Heart right ventricle (tissue), 16 donors: ENCODE data around the gene NDUFC2. TPM values are rescaled to one million over a fixed set of nuclear protein-coding genes. Genes with fewer than 3 reads are reported as not detected.
A peak's percentile ranks its signal among the peaks of the same experiment; 100 is the strongest.

Source experiments
- ATAC-seq, 8 donors: fragments of 200-7000 bp; cut with Tn5 transposase; one replicate each; pipeline ENCODE4 v1.9.1; 2020; ENCODE audit warnings: mild to moderate bottlenecking in 8 of 8, moderate library complexity in 8 of 8, moderate number of reproducible peaks in 1 of 8
- DNase-seq, 2 donors: peaks; one replicate each; pipeline ENCODE4 v3.0.0-alpha.2; 2020
- H3K27ac ChIP-seq, 10 donors: fragments of 200-600 bp; sonication (generic) in 2 of 10; one replicate each; pipeline versions ENCODE4 v1.5.0 to v1.8.0; 2020 to 2022; ENCODE audit warnings: mild to moderate bottlenecking in 3 of 10
- H3K27me3 ChIP-seq, 7 donors: fragments of 200-600 bp; one replicate each; pipeline ENCODE4 v1.8.0; 2021 to 2022; ENCODE audit warnings: mild to moderate bottlenecking in 2 of 7
- H3K36me3 ChIP-seq, 9 donors: fragments of 200-600 bp; sonication (generic) in 1 of 9; one replicate each; pipeline versions ENCODE4 v1.5.0 to v1.8.0; 2020 to 2022; ENCODE audit warnings: mild to moderate bottlenecking in 2 of 9
- H3K4me1 ChIP-seq, 9 donors: fragments of 200-600 bp; sonication (generic) in 1 of 9; one replicate each; pipeline versions ENCODE4 v1.5.0 to v1.8.0; 2020 to 2022; ENCODE audit warnings: mild to moderate bottlenecking in 4 of 9
- H3K4me3 ChIP-seq, 10 donors: fragments of 200-600 bp; sonication (generic) in 2 of 10; one replicate each; pipeline versions ENCODE4 v1.5.0 to v1.8.0; 2020 to 2022; ENCODE audit warnings: mild to moderate bottlenecking in 7 of 10, moderate library complexity in 2 of 10
- H3K9me3 ChIP-seq, 11 donors: fragments of 200-600 bp in 10 of 11; sonication (generic) in 2 of 11; one replicate each; pipeline versions ENCODE4 v1.5.0 to v1.8.0; 2013 to 2022; ENCODE audit warnings: mild to moderate bottlenecking in 2 of 11, control low read depth in 1 of 11, moderate library complexity in 1 of 11
- WGBS, 2 donors: extraction: QIAGEN DNeasy Blood & Tissue Kit; methylation state at CpG; one replicate each; pipeline ENCODE4 v1.1.7; 2013; ENCODE audit warnings: inconsistent platforms in 1 of 2; 5-methylcytosine and 5-hydroxymethylcytosine counted together
- intact Hi-C, 10 donors: fragments of 100-400 bp; cut with DNase I; formaldehyde crosslinking; loops; one replicate each; pipeline versions ENCODE4 v1.11.1 to v1.14.2; 2022
- long read RNA-seq, 3 donors: library from polyadenylated mRNA; unstranded; transcript quantifications; one replicate each; pipeline ENCODE4 v2.0.0, GENCODE V29; 2020 to 2021
- polyA plus RNA-seq, 2 donors: library from polyadenylated mRNA; stranded (reverse); fragments of 200-250 nt; gene quantifications; one replicate each; pipeline ENCODE4 v1.2.3, GENCODE V29; 2013
- total RNA-seq, 10 donors: library from RNA; stranded (reverse); fragmentation: NEBNext Ultra II Directional in 3 of 10; extraction: Animal tissue kit (Norgen Biotek cat#: 25700) in 3 of 10; gene quantifications; one replicate each; pipeline versions ENCODE4 v1.2.1 to v1.2.4, GENCODE V29; 2021 to 2023
- TF ChIP-seq, protein P1 (sequence below), 9 donors: fragments of 200-600 bp; sonication (generic) in 2 of 9; IDR thresholded peaks; one replicate each; pipeline versions ENCODE4 v1.5.0 to v1.8.0; 2021 to 2022; ENCODE audit warnings: antibody characterized with exemption in 9 of 9, mild to moderate bottlenecking in 5 of 9, moderate library complexity in 1 of 9
- donor health status: Arrhythmogenic right ventricular cardiomyopathy.
- donor health status: ischemic (EF 13 %, LVEDD 7.1; RV severe dilation, severe dysfunction).
- donor health status: healthy with polysubstance abuse.
- donor health status: DM: no; HTN: yes; CAD: no.
- donor health status: DM: no; HTN: no; CAD: no.
- donor health status: ischemic (EF 25% LVEDD 6.9; RV normal size, moderate dysfunction).
- donor health status: ischemic (EF 25% LVEDD 5.7; RV mildly dilated, moderate dysfunction).
- donor health status: healthy.
- donor health status: DM: yes; HTN: yes; CAD: no.
- donor health status: Ischemic cardiomyopathy.
- donor health status: ischemic (EF 35%, LVEDD 5.7; RV mildly dilated, moderate dysfunction).
- donor health status: nonischemic (EF 11% LVEDD 7.7; RV severe dilation, severe dysfunction).
- donor health status: DM: yes; HTN: yes; CAD: no.
- donor health status: PGD.
- donor health status: ischemic (EF 29% LVEDD 5.4; RV normal size, mild dysfunction).
- donor health status: nonischemic (EF 23%, LVEDD 6.1; RV moderate dilation, normal function).

NDUFC2 gene
- total RNA-seq = 100 to 1,000 TPM; 242 to 400 (median 275) TPM
- 100 to 1,000 TPM in 1 of 2 donors, 10 to 100 TPM in 1; 69.7 to 294 TPM for polyA plus RNA-seq
- long read RNA-seq, donor 1, transcript NDUFC2-201 (3 exons, 2,518 nt) = major isoform, 147 of 147 reads
- long read RNA-seq, donor 1, partial matches to known transcripts = 0 of 147 reads
- long read RNA-seq, donor 1, other reads (novel, unspliced or antisense) = 0 of 147 reads
- long read RNA-seq, donor 2, transcript NDUFC2-201 (3 exons, 2,518 nt) = major isoform, 145 of 150 reads
- long read RNA-seq, donor 2, partial matches to known transcripts = 0 of 150 reads
- long read RNA-seq, donor 2, other reads (novel, unspliced or antisense) = 5 of 150 reads
- long read RNA-seq, donor 3, transcript NDUFC2-201 (3 exons, 2,518 nt) = major isoform, 22 of 33 reads
- long read RNA-seq, donor 3, partial matches to known transcripts = 1 of 33 reads
- long read RNA-seq, donor 3, other reads (novel, unspliced or antisense) = 10 of 33 reads

DNA sequence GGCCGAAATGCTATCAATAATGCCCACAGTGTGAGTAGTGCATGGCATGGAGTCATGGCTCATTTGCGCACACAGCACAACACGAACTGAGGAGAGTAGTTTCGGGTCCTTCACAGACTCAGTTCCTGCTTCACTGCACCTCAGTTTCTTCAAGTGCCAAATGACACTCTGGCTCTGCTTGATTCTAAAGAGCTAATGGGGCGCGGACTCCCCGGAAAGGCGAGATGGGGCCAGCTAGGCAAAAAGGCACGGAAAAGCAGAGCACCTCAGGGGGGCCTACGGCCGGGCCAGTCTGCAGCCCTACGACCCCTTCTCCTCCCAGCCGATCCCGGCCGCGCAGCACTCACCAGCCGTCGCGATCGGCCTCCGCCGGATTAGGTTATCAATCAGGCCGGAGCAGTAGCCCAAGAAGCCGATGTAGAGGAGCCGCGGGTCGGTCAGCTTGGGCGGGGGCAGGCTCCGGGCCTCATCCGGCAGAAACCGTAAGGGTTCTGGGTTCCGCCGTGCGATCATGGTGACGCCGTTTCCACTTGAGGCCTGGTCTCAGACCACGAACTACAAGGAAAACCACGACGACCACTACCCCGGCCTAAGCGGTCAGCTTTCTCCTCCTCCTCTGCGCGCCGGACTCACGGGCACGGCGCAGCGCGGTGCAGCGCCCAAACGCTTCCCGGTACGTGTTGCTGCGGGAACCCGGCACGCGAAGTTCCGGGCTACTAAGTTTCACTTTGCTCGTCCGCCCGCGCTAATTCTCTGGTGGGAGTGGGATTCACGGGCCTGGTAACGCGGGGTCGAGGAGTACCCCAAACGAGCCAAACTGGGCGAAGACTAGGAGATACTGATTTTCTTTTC is at the start of gene NDUFC2:
Gene NDUFC2 (minus strand): TSS at position 631 of the 852 bp plus-strand sequence. CDS start 118 bp downstream, at position 513.
- H3K27ac ChIP-seq = peak within 1 kb of the TSS; percentile 47 to 95 (median 90)
- H3K4me1 ChIP-seq = peaks cover 6 to 52% (median 41%) of the 10 kb centered on the region in 9 donors
- H3K27me3 ChIP-seq = no peaks in the 10 kb centered on the region
- intact Hi-C loops = loop anchor here in 2 of 10 donors (2.0 to 5.0 kb wide), 2 partner anchors 59 to 113 kb away; partner anchors contain the start of gene ALG8 (in 1 of the 2)
- TF ChIP-seq, protein P1, sequence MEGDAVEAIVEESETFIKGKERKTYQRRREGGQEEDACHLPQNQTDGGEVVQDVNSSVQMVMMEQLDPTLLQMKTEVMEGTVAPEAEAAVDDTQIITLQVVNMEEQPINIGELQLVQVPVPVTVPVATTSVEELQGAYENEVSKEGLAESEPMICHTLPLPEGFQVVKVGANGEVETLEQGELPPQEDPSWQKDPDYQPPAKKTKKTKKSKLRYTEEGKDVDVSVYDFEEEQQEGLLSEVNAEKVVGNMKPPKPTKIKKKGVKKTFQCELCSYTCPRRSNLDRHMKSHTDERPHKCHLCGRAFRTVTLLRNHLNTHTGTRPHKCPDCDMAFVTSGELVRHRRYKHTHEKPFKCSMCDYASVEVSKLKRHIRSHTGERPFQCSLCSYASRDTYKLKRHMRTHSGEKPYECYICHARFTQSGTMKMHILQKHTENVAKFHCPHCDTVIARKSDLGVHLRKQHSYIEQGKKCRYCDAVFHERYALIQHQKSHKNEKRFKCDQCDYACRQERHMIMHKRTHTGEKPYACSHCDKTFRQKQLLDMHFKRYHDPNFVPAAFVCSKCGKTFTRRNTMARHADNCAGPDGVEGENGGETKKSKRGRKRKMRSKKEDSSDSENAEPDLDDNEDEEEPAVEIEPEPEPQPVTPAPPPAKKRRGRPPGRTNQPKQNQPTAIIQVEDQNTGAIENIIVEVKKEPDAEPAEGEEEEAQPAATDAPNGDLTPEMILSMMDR (IDR thresholded peaks at IDR 0.05) = peak in 1 of 9 donors; percentile 4
- H3K4me3 ChIP-seq = peak within 1 kb of the TSS; percentile 65 to 92 (median 86)
- H3K9me3 ChIP-seq = no peaks in the 10 kb centered on the region
- H3K36me3 ChIP-seq = peaks cover 0 to 17% (median 0%) of the 10 kb centered on the region in 9 donors
- WGBS, 2 donors = 0% methylated on average over 68 of the region's 68 CpGs
- ATAC-seq (peak; percentile 93 to 96 (median 95)), DNase-seq (peak; percentile 75 to 82)

DNA sequence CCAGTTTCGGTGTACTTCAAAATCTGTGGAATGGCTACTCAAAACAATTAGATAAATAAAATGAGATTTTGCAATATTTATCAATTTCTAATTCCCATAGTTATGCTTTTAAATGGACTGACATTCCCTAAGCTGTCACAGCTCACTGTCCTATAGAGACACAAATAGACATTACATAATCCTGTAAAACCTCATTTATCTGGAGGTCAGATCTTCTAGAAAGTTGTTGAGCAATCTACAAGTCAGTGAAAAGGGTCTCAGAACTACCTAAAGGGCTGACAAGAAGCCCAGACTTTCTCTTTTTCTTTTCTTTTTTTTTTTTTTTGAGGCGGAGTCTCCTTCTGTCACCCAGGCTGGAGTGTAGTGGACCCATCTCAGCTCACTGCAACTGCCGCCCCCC is 47.7 kb upstream of the NDUFC2 start:
- intact Hi-C loops = no loop called here
- TF ChIP-seq, protein P1 (IDR thresholded peaks at IDR 0.05) = no peak
- WGBS, 2 donors = 90 to 95% methylated on average over 3 of the region's 3 CpGs

DNA sequence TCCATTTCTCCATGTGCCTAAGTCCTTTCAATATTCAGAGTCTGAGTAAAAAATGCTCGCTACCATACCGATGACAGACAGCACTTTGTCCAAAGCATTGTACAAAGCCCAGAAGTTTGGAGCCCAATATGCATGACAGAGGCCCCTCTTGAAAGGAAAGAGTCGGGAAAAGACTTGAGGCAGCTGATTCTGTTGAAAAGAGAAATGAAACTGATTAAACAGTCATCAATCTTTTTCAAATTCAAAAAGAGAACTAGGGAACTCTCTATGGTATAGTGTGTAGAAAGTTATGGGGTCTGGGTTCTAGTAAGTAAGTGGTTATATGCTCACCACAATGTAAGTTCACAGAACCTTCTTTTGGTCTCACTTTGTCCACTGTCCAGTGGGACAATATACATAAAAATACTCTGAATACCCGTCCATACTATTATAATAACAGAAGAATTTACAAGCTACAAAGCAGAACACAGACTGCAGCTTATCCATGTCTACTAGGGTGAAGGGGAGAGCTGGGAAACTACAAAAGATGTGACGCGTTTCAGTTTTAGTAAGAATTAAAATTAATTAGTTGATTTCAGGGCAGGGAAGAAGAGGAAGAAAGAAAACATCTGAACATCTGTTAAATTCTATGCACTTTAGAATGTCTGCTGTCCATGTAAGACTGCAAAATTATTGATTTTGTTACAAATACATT is 33.1 kb upstream of the NDUFC2 start:
- ATAC-seq (no peak), DNase-seq (no peak)
- 86 to 94% methylated on average over 6 of the region's 6 CpGs for WGBS, 2 donors
- no peaks in the 10 kb centered on the region for H3K27me3 ChIP-seq
- TF ChIP-seq, protein P1 (IDR thresholded peaks at IDR 0.05) = no peak
- no peak overlapping the region for H3K27ac ChIP-seq
- no peak overlapping the region for H3K4me3 ChIP-seq
- intact Hi-C loops = no loop called here
- H3K9me3 ChIP-seq = no peaks in the 10 kb centered on the region
- H3K4me1 ChIP-seq = no peaks in the 10 kb centered on the region
- peaks cover 0 to 89% (median 0%) of the 10 kb centered on the region in 9 donors for H3K36me3 ChIP-seq

More for the DNA sequence above, 47.7 kb upstream of the NDUFC2 start:
- no peaks in the 10 kb centered on the region for H3K27me3 ChIP-seq
- no peak overlapping the region for H3K4me3 ChIP-seq
- ATAC-seq (no peak), DNase-seq (no peak)
- H3K27ac ChIP-seq = no peak overlapping the region
- H3K4me1 ChIP-seq = peaks cover 0 to 3% (median 0%) of the 10 kb centered on the region in 9 donors
- no peaks in the 10 kb centered on the region for H3K9me3 ChIP-seq
- H3K36me3 ChIP-seq = peaks cover 0 to 29% (median 0%) of the 10 kb centered on the region in 9 donors
